Epithelial cell of proximal tubule (primary cell): Measurements from ENCODE around the gene L3MBTL4. TPM values are rescaled to one million over a fixed set of nuclear protein-coding genes. Genes with fewer than 3 reads are reported as not detected.

Experiments used
- DNase-seq: peaks from one replicate; pipeline ENCODE4 v3.0.0-alpha.2; 2011; ENCODE audit warnings: low read depth
- H3K4me3 ChIP-seq: 2 replicates; pipeline ENCODE4 v1.5.1; 2011; ENCODE audit warnings: low read depth, mild to moderate bottlenecking, low read length
- CTCF ChIP-seq: conservative IDR thresholded peaks from 2 replicates; pipeline ENCODE4 v1.5.1; 2012; ENCODE audit warnings: low read depth, mild to moderate bottlenecking, low read length
- total RNA-seq: library from RNA; depleted of rRNA; stranded (reverse); fragments of >200 nt; gene quantifications from 2 replicates; pipeline ENCODE4 v1.2.3, GENCODE V29; 2015

L3MBTL4 gene
- total RNA-seq, 1 donor from 2014 or later: 4.0 TPM

GRCh38 chr18:5998166-5998881, 416.4 kb downstream of the L3MBTL4 start:
- H3K4me3 ChIP-seq: no peak overlapping the region
- no peak for TF ChIP-seq CTCF
- DNase-seq: no peak

GRCh38 chr18:5997361-5997760, 417.4 kb downstream of the L3MBTL4 start:
- no peak overlapping the region for H3K4me3 ChIP-seq
- no peak for DNase-seq
- TF ChIP-seq CTCF: no peak

- H3K4me3 ChIP-seq: no peak overlapping the region
- no peak for TF ChIP-seq CTCF
- DNase-seq: no peak
These were observed 419.1 kb downstream of the L3MBTL4 start for GRCh38 chr18:5995626-5996025.

GRCh38 chr18:5993938-5994337, 420.8 kb downstream of the L3MBTL4 start:
- H3K4me3 ChIP-seq: no peak overlapping the region
- DNase-seq: no peak
- no peak for TF ChIP-seq CTCF

- H3K4me3 ChIP-seq: no peak overlapping the region
- no peak for TF ChIP-seq CTCF
- DNase-seq: no peak
These were observed 422.3 kb downstream of the L3MBTL4 start for GRCh38 chr18:5992381-5992780.

GRCh38 chr18:5987249-5987648, 427.5 kb downstream of the L3MBTL4 start:
- no peak for DNase-seq
- H3K4me3 ChIP-seq: no peak overlapping the region
- TF ChIP-seq CTCF: no peak

- no peak for DNase-seq
These were observed 428.3 kb downstream of the L3MBTL4 start for GRCh38 chr18:5986257-5986931.

More at GRCh38 chr18:5986257-5986931, 428.3 kb downstream of the L3MBTL4 start:
- no peak overlapping the region for H3K4me3 ChIP-seq
- TF ChIP-seq CTCF: no peak
